GM12878 (cell line): Measurements from ENCODE around the gene CACUL1. TPM values are rescaled to one million over a fixed set of nuclear protein-coding genes. Genes with fewer than 3 reads are reported as not detected.

Experiments
- ASH2L ChIP-seq: fragments of 300-600, 200-600 bp; sonication (generic); IDR thresholded peaks from 2 replicates; pipeline ENCODE4 v1.6.1; 2017; ENCODE audit warnings: low read depth, mild to moderate bottlenecking, borderline replicate concordance
- ATF3 ChIP-seq: IDR thresholded peaks from 2 replicates; pipeline ENCODE4 v1.6.1; 2011; ENCODE audit warnings: low read depth, mild to moderate bottlenecking, low read length, moderate library complexity, borderline replicate concordance; ENCODE audit errors: extremely low read depth
- EP300 ChIP-seq, 2 experiments: fragments of 150-350 bp in 1 of 2; IDR thresholded peaks; 2 replicates each; pipeline ENCODE4 v1.6.1; 2011 to 2012; ENCODE audit warnings: low read depth in 2 of 2, low read length in 2 of 2, borderline replicate concordance in 1 of 2, improper control_type of control experiment in 1 of 2, inconsistent platforms in 1 of 2; ENCODE audit not compliant: control insufficient read depth in 1 of 2
- ETV6 ChIP-seq, 2 experiments: fragments of 450-650 bp in 1 of 2; IDR thresholded peaks in 1 of 2; conservative IDR thresholded peaks in 1 of 2; 2 replicates each; pipeline ENCODE4 v1.6.1; 2014; ENCODE audit warnings: antibody characterized with exemption in 1 of 2, borderline replicate concordance in 1 of 2, low read depth in 1 of 2, mild to moderate bottlenecking in 1 of 2, moderate library complexity in 1 of 2
- IKZF1 ChIP-seq: fragments of 450-650 bp; conservative IDR thresholded peaks from 2 replicates; pipeline ENCODE4 v1.6.1; 2017; ENCODE audit warnings: antibody characterized with exemption, mild to moderate bottlenecking
- IKZF2 ChIP-seq, 2 experiments: fragments of 450-650 bp; IDR thresholded peaks; 2 replicates each; pipeline ENCODE4 v1.6.1; 2017; ENCODE audit warnings: mild to moderate bottlenecking in 2 of 2, moderate library complexity in 2 of 2
- IRF4 ChIP-seq: IDR thresholded peaks from 2 replicates; pipeline ENCODE4 v1.6.1; 2011; ENCODE audit warnings: low read depth, low read length
- MTA2 ChIP-seq: fragments of 450-650 bp; IDR thresholded peaks from 2 replicates; pipeline ENCODE4 v1.6.1; 2016; ENCODE audit warnings: low read depth, mild to moderate bottlenecking, moderate library complexity
- PAX5 ChIP-seq: IDR thresholded peaks from 2 replicates; pipeline ENCODE4 v1.6.1; 2011; ENCODE audit warnings: low read depth, low read length, borderline replicate concordance
- PAX8 ChIP-seq: fragments of 450-650 bp; IDR thresholded peaks from 2 replicates; pipeline ENCODE4 v1.6.1; 2017; ENCODE audit warnings: mild to moderate bottlenecking, moderate library complexity
- POLR2AphosphoS5 ChIP-seq: IDR thresholded peaks from 2 replicates; pipeline ENCODE4 v1.6.1; 2011; ENCODE audit warnings: mild to moderate bottlenecking, low read length, inconsistent platforms
- SPI1 ChIP-seq: IDR thresholded peaks from 2 replicates; pipeline ENCODE4 v1.6.1; 2011; ENCODE audit warnings: low read depth, mild to moderate bottlenecking, low read length, moderate library complexity, borderline replicate concordance; ENCODE audit not compliant: insufficient read depth
- SREBF1 ChIP-seq: IDR thresholded peaks from 2 replicates; pipeline ENCODE4 v1.6.1; 2012; ENCODE audit warnings: mild to moderate bottlenecking, low read length
- SUZ12 ChIP-seq: fragments of 200-600 bp; sonication (generic); IDR thresholded peaks from one replicate; pipeline ENCODE4 v1.6.1; 2018; ENCODE audit warnings: antibody characterized with exemption, mild to moderate bottlenecking; ENCODE audit not compliant: unreplicated experiment
- TCF7 ChIP-seq: IDR thresholded peaks from 2 replicates; pipeline ENCODE4 v1.6.1; 2014; ENCODE audit warnings: antibody characterized with exemption, borderline replicate concordance
- USF2 ChIP-seq: IDR thresholded peaks from 2 replicates; pipeline ENCODE4 v1.6.1; 2011; ENCODE audit warnings: low read depth, low read length, improper control_type of control experiment, borderline replicate concordance
- ZBED1 ChIP-seq: IDR thresholded peaks from 2 replicates; pipeline ENCODE4 v1.6.1; 2016; ENCODE audit warnings: borderline replicate concordance
- polyA plus RNA-seq, 11 experiments: library from polyadenylated mRNA; depleted of rRNA in 4 of 11; unstranded in 6 of 11; stranded (reverse) in 5 of 11; fragments of >200 nt; fragmentation: Nextera tagmentation in 4 of 11; fragmentation: Illumina TruSeq in 1 of 11; extraction: Ambion mirVana in 4 of 11; extraction: Trizol in 1 of 11; gene quantifications; 1 replicate in 1 of 11; 2 replicates in 10 of 11; pipeline versions ENCODE4 v1.2.1 to v1.2.3, GENCODE V29; 2011 to 2016; ENCODE audit warnings: inconsistent platforms in 2 of 11, missing spikeins in 2 of 11, low read depth in 1 of 11
- total RNA-seq, 4 experiments: library from RNA; depleted of rRNA in 3 of 4; stranded (reverse); fragments of >200 nt in 3 of 4; fragmentation: Illumina TruSeq in 1 of 4; extraction: Trizol in 1 of 4; gene quantifications; 2 replicates each; pipeline versions ENCODE4 v1.2.1 to v1.2.3, GENCODE V29; 2013 to 2021
- TF ChIP-seq, protein P1 (sequence below): IDR thresholded peaks from 2 replicates; pipeline ENCODE4 v1.6.1; 2011; ENCODE audit warnings: mild to moderate bottlenecking, low read depth, low read length, moderate library complexity; ENCODE audit not compliant: insufficient replicate concordance
- TF ChIP-seq, protein P2 (sequence below): fragments of 450-650 bp; formaldehyde crosslinking; IDR thresholded peaks from 2 replicates; pipeline ENCODE4 v1.4.0; 2022; ENCODE audit warnings: mild to moderate bottlenecking, moderate library complexity

The CACUL1 gene
- total and polyA plus RNA-seq, 10 of the 15 experiments (the other 5 are each of a cell fraction or from before 2014, with no cell fraction given): 7.4 to 23.2 (median 13.0) TPM

GRCh38 chr10:118729641-118730258, 25.0 kb downstream of the CACUL1 start (continued):
- TF ChIP-seq, protein P1, sequence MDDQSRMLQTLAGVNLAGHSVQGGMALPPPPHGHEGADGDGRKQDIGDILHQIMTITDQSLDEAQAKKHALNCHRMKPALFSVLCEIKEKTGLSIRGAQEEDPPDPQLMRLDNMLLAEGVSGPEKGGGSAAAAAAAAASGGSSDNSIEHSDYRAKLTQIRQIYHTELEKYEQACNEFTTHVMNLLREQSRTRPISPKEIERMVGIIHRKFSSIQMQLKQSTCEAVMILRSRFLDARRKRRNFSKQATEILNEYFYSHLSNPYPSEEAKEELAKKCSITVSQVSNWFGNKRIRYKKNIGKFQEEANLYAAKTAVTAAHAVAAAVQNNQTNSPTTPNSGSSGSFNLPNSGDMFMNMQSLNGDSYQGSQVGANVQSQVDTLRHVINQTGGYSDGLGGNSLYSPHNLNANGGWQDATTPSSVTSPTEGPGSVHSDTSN: no peak
- TF ChIP-seq ATF3 (no peak), EP300 (IDR thresholded peaks at IDR 0.05; ENCODE audit: borderline replicate concordance in 1 of 2, control insufficient read depth in 1 of 2, low read depth in 2 of 2, low read length in 2 of 2) (peak in 1 of 2 experiments; percentile 21; a peak in 1 of 4 replicates), IKZF2 (IDR thresholded peaks at IDR 0.05) (peak; percentile 60 to 73; a peak in 3 of 4 replicates), IRF4 (0 out of 2 replicates have a peak, but pooled peaks have one; percentile 33), MTA2 (0 out of 2 replicates have a peak, but pooled peaks have one; percentile 53), ZBED1 (0 out of 2 replicates have a peak, but pooled peaks have one; percentile 31), USF2 (no peak), SUZ12 (no peak), SPI1 (peak; percentile 95), ETV6 (conservative IDR thresholded peaks at IDR 0.05 in 1 of 2, IDR thresholded peaks at IDR 0.05 in 1 of 2; ENCODE audit: borderline replicate concordance in 1 of 2, low read depth in 1 of 2) (peak in 1 of 2 experiments; percentile 96; a peak in 2 of 4 replicates), ASH2L (no peak), SREBF1 (no peak), POLR2AphosphoS5 (no peak), IKZF1 (peak; percentile 69), TCF7 (no peak), PAX8 (no peak), PAX5 (no peak)
- TF ChIP-seq, protein P2, sequence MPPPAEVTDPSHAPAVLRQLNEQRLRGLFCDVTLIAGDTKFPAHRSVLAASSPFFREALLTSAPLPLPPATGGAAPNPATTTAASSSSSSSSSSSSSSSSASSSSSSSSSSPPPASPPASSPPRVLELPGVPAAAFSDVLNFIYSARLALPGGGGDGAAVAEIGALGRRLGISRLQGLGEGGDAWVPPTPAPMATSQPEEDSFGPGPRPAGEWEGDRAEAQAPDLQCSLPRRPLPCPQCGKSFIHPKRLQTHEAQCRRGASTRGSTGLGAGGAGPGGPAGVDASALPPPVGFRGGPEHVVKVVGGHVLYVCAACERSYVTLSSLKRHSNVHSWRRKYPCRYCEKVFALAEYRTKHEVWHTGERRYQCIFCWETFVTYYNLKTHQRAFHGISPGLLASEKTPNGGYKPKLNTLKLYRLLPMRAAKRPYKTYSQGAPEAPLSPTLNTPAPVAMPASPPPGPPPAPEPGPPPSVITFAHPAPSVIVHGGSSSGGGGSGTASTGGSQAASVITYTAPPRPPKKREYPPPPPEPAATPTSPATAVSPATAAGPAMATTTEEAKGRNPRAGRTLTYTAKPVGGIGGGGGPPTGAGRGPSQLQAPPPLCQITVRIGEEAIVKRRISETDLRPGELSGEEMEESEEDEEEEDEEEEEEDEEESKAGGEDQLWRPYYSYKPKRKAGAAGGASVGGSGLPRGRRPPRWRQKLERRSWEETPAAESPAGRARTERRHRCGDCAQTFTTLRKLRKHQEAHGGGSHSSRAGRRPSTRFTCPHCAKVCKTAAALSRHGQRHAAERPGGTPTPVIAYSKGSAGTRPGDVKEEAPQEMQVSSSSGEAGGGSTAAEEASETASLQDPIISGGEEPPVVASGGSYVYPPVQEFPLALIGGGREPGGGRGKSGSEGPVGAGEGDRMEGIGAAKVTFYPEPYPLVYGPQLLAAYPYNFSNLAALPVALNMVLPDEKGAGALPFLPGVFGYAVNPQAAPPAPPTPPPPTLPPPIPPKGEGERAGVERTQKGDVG (CRISPR knock-in tag): no peak
- TF ChIP-seq, all 136 proteins: peak for 12
